ENCODE data around the gene ABHD11. TPM values are rescaled to one million over a fixed set of nuclear protein-coding genes. Genes with fewer than 3 reads are reported as not detected.

The ABHD11 gene
- total and polyA plus RNA-seq, 2 of the 4 experiments (the other 2 are of a cell fraction) = 13.4 to 19.9 TPM

DNA sequence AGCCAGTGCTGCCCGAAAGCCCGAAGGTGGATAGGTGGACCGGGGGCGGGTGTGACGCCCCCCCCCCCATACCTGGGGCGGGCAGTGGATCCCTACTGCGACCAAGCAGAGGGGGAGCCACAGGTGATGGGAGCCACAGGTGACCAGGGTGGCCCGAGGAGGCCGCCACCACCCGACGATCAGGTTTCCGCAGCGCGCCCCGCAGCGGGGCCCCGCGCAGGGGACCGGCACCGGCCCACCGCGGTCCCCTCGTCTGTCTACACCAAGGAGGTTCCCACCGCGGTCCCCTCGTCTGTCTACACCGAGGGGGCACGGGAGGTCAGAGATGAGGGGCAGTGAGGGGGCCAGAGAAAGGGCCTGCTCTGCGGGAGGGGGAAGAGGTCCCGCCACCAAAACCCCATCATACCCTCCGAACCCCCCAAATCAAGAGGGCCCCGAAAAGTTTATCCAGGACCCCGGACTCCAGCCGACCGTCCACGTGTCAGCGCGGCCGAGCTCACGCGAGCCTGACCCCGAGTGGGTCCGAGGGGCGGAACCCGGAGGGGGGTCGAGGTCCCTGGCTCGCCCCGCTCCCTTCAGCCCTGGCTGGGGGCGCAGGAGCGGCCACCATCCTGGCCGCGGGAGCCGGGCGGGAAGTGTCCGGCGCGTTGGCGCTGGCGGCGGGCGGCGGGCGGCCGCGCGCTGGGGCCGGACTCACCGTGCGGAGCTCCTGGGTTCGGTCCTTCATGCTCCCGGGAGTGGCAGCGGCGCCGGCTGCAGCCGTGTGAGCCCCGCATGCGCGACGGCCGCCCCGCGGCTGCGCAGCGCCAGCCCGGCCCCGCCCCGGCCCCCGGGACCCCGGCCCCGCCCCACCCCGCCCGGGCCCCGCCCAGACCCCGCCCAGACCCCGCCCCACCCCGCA, 19.4 kb downstream of the ABHD11 start, which contains the start of gene STX1A:
Gene STX1A (minus strand): TSS at position 765 of the 901 bp plus-strand sequence. CDS start 38 bp downstream, at position 727.
- dilution Hi-C loops (cut with HindIII; ENCODE audit: low sequenced_read_pairs, unreplicated experiment) = no loop called here
- H3K4me3 ChIP-seq (ENCODE audit: insufficient read depth, low read depth, low read length) = peak within 1 kb of the TSS; percentile 65
- TF ChIP-seq POLR2A (IDR thresholded peaks at IDR 0.05; ENCODE audit: low read depth, low read length) (peak; percentile 77), MXI1 (IDR thresholded peaks at IDR 0.05; ENCODE audit: borderline replicate concordance, low read depth, low read length) (peak; percentile 70), RAD21 (IDR thresholded peaks at IDR 0.05; ENCODE audit: low read length) (no peak)
- peaks cover 43% of the 10 kb centered on the region for H4K20me1 ChIP-seq (ENCODE audit: insufficient read depth, low read length)
- in situ Hi-C loops (cut with MboI; ENCODE audit: low sequenced_read_pairs) = no loop called here
- no peaks in the 10 kb centered on the region; the same call in 1 of the 2 replicates for H3K36me3 ChIP-seq (ENCODE audit: control insufficient read depth, insufficient read depth, low read length)
- no peak within 1 kb of the TSS for H3K18ac ChIP-seq (ENCODE audit: low read depth, low read length)
- H3K4me1 ChIP-seq (ENCODE audit: control insufficient read depth, insufficient read depth, low read length) = peaks cover 28% of the 10 kb centered on the region
- peak within 1 kb of the TSS; percentile 85 for H2AFZ ChIP-seq (replicated peaks; ENCODE audit: low read length, poor library complexity)
- TSS peak; percentile 36 for BruUV-seq (replicated peaks)
- peak within 1 kb of the TSS; percentile 97 for H3K4me2 ChIP-seq (ENCODE audit: low read depth, low read length)
- peak within 1 kb of the TSS; percentile 27 for H2BK5ac ChIP-seq (ENCODE audit: low read depth, low read length, poor library complexity, severe bottlenecking)
- peak within 1 kb of the TSS; percentile 49 for H3K9ac ChIP-seq (ENCODE audit: low read depth, low read length)
- 1% methylated on average over 28 of the region's 96 CpGs; no CpG with 5 or more reads in 1 of the 2 experiments for WGBS, 2 experiments (ENCODE audit: extremely low coverage in 2 of 2, insufficient read length in 1 of 2)
- H3K9me1 ChIP-seq (ENCODE audit: insufficient read depth, low read length) = peaks cover 17% of the 10 kb centered on the region
- ChIA-PET POLR2A (ENCODE audit: unreplicated experiment) (no interaction called here), CTCF (no interaction called here)
- H2BK15ac ChIP-seq (ENCODE audit: low read depth, low read length) = no peak within 1 kb of the TSS
- peak within 1 kb of the TSS; percentile 95 for H2AK5ac ChIP-seq (ENCODE audit: low read depth, low read length)
- H4K8ac ChIP-seq (ENCODE audit: low read depth in 2 of 2, low read length in 2 of 2) = peak within 1 kb of the TSS; percentile 51 to 70; a peak in 2 of 4 replicates
- peak within 1 kb of the TSS; percentile 58; the same call in 1 of the 2 replicates for H4K91ac ChIP-seq (ENCODE audit: insufficient read depth, low read depth, low read length)
- peak within 1 kb of the TSS; percentile 67 for H3K14ac ChIP-seq (replicated peaks; ENCODE audit: low read depth, low read length)
- ATAC-seq (ENCODE audit: low read depth) = peak; percentile 84
- peak; percentile 59 for DNase-seq
- peak within 1 kb of the TSS; percentile 94 for H2AK9ac ChIP-seq (replicated peaks; ENCODE audit: low read depth, low read length, poor library complexity)
- H3K27me3 ChIP-seq (ENCODE audit: control insufficient read depth, insufficient read depth, low read length) = no peaks in the 10 kb centered on the region
- H3K79me1 ChIP-seq (ENCODE audit: low read depth in 1 of 2, low read length in 2 of 2) = peaks cover 8 to 42% of the 10 kb centered on the region in 2 experiments
- H3K27ac ChIP-seq (ENCODE audit: insufficient read depth, low read length) = peak within 1 kb of the TSS; percentile 47; the same call in 1 of the 2 replicates
- peak within 1 kb of the TSS; percentile 29 for H2BK120ac ChIP-seq (ENCODE audit: low read depth, low read length)
- H3K4ac ChIP-seq (ENCODE audit: low read depth, low read length) = peak within 1 kb of the TSS; percentile 62
- no peak within 1 kb of the TSS for H4K5ac ChIP-seq (ENCODE audit: low read depth, low read length)
- no peak within 1 kb of the TSS for H2BK20ac ChIP-seq (ENCODE audit: low read depth, low read length)
- peak within 1 kb of the TSS; percentile 70; the same call in 1 of the 2 replicates for H3K23ac ChIP-seq (ENCODE audit: low read depth, low read length)
- H3K56ac ChIP-seq (ENCODE audit: extremely low read depth, insufficient read depth, low read length) = no peak within 1 kb of the TSS; the same call in 1 of the 2 replicates
- no peaks in the 10 kb centered on the region for H3K9me3 ChIP-seq (ENCODE audit: control insufficient read depth, insufficient read depth, low read length)
- intact Hi-C loops (cut with micrococcal nuclease) = loop anchor here (5.0 kb wide), 2 partner anchors 37 to 52 kb away; partner anchors contain the start of genes BUD23, DNAJC30 and VPS37D

Measured in IMR-90 (cell line).